HG03575 (cell line): Measurements from ENCODE around the gene MAPK14.

ENCODE experiments used
- ATAC-seq: cut with Tn5 transposase; IDR thresholded peaks from one replicate; pipeline ENCODE4 v1.9.1; 2021; ENCODE audit not compliant: unreplicated experiment, insufficient number of reproducible peaks, low FRiP score; ENCODE audit errors: extremely low read depth

MAPK14 gene

GRCh38 chr6:36033935-36034334, 6.3 kb downstream of the MAPK14 start:
- no peak for ATAC-seq

GRCh38 chr6:36034441-36034840, 6.8 kb downstream of the MAPK14 start:
- no peak for ATAC-seq

- no peak for ATAC-seq
Observed at GRCh38 chr6:36035225-36035624, 7.6 kb downstream of the MAPK14 start.

GRCh38 chr6:36038120-36038876, 10.7 kb downstream of the MAPK14 start:
- no peak for ATAC-seq

- ATAC-seq: no peak
Observed at GRCh38 chr6:36039112-36039511, 11.5 kb downstream of the MAPK14 start.

GRCh38 chr6:36040958-36041357, 13.3 kb downstream of the MAPK14 start:
- ATAC-seq: no peak

GRCh38 chr6:36042618-36043260, 15.1 kb downstream of the MAPK14 start:
- no peak for ATAC-seq

- ATAC-seq: no peak
Observed at GRCh38 chr6:36049582-36049981, 22.0 kb downstream of the MAPK14 start.

- ATAC-seq: no peak
Observed at GRCh38 chr6:36050305-36050704, 22.7 kb downstream of the MAPK14 start.

GRCh38 chr6:36050947-36051710, 23.5 kb downstream of the MAPK14 start:
- ATAC-seq: no peak

- ATAC-seq: no peak
Observed at GRCh38 chr6:36052097-36052496, 24.5 kb downstream of the MAPK14 start.

GRCh38 chr6:36053878-36054277, 26.3 kb downstream of the MAPK14 start:
- no peak for ATAC-seq

- no peak for ATAC-seq
Observed at GRCh38 chr6:36054415-36054814, 26.8 kb downstream of the MAPK14 start.

- no peak for ATAC-seq
Observed at GRCh38 chr6:36054956-36055355, 27.3 kb downstream of the MAPK14 start.

- ATAC-seq: no peak
Observed at GRCh38 chr6:36056178-36056577, 28.6 kb downstream of the MAPK14 start.

- ATAC-seq: no peak
Observed at GRCh38 chr6:36061236-36061635, 33.6 kb downstream of the MAPK14 start.

- ATAC-seq: no peak
Observed at GRCh38 chr6:36062247-36062646, 34.6 kb downstream of the MAPK14 start.

GRCh38 chr6:36063318-36064060, 35.9 kb downstream of the MAPK14 start:
- ATAC-seq: no peak

- no peak for ATAC-seq
Observed at GRCh38 chr6:36064770-36065396, 37.3 kb downstream of the MAPK14 start.
